ENCODE measurements around the gene BCL10.

DNA sequence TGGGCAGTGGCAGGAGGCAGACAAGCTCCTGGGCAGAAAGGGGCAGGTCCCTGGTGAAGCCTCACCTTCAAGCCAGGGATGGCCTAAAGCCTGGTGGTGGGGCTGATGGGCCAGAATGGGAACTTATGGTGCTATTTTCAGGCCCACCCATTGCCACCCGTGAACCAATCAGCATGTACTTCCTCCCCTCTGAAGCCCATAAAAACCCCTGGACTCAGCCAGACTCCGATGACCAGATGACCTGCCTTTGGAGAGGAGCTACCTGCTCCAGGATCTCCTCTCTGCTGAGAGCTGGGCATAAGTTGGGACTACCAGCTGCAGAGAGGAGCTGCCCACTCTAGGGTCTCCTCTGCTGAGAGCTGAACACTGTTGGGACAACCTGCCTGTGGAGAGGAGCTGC lies 7.8 kb upstream of the BCL10 start:
- TF ChIP-seq EP300 (IDR thresholded peaks at IDR 0.05; ENCODE audit: borderline replicate concordance in 1 of 2, low read depth in 1 of 2, low read length in 1 of 2), result no peak
- no peak for TF ChIP-seq MAX (IDR thresholded peaks at IDR 0.05; ENCODE audit: low read depth)
- no peak for TF ChIP-seq TEAD4 (IDR thresholded peaks at IDR 0.05; ENCODE audit: borderline replicate concordance, insufficient read depth)
- TF ChIP-seq CTCF (IDR thresholded peaks at IDR 0.05), result no peak
- TF ChIP-seq JUND (IDR thresholded peaks at IDR 0.05), result no peak

Measured in SK-N-SH (cell line).